Kidney (tissue), 14 donors: ENCODE results near the gene TLR2. TPM values are rescaled to one million over a fixed set of nuclear protein-coding genes. Genes with fewer than 3 reads are reported as not detected.

Experiments used
- DNase-seq, 5 donors: peaks; one replicate each; pipeline ENCODE4 v3.0.0-alpha.2; 2013 to 2020
- FAIRE-seq: peaks from 2 replicates; lab custom pipeline; 2012; peaks lifted over from hg19 to GRCh38; lab: Jason Lieb, UNC
- H3K27ac ChIP-seq, 2 donors: one replicate each; pipeline ENCODE4 v1.7.0; 2013; ENCODE audit warnings: low read depth in 2 of 2, low read length in 2 of 2, inconsistent platforms in 1 of 2
- H3K27me3 ChIP-seq: one replicate; pipeline ENCODE4 v1.7.1; 2013; ENCODE audit warnings: low read length, inconsistent platforms; ENCODE audit not compliant: control insufficient read depth, insufficient read depth
- H3K36me3 ChIP-seq, 3 donors: one replicate each; pipeline versions ENCODE4 v1.7.0 to v1.7.1; 2013; ENCODE audit warnings: low read length in 3 of 3, control low read depth in 1 of 3, inconsistent platforms in 1 of 3; ENCODE audit not compliant: insufficient read depth in 3 of 3, control insufficient read depth in 2 of 3
- H3K4me1 ChIP-seq, 3 donors: one replicate each; pipeline versions ENCODE4 v1.7.0 to v1.7.1; 2013; ENCODE audit warnings: low read length in 3 of 3, inconsistent platforms in 1 of 3, low read depth in 1 of 3; ENCODE audit not compliant: control insufficient read depth in 2 of 3, insufficient read depth in 2 of 3
- H3K4me3 ChIP-seq, 3 donors: one replicate each; pipeline versions ENCODE4 v1.7.0 to v1.8.1; 2013; ENCODE audit warnings: low read length in 3 of 3, control low read depth in 1 of 3, inconsistent platforms in 1 of 3
- H3K9ac ChIP-seq, 3 donors: one replicate each; pipeline versions ENCODE4 v1.7.0 to v1.7.1; 2013; ENCODE audit warnings: low read length in 3 of 3, control low read depth in 1 of 3, inconsistent platforms in 1 of 3
- H3K9me3 ChIP-seq, 3 donors: one replicate each; pipeline versions ENCODE4 v1.7.0 to v1.7.1; 2013; ENCODE audit warnings: low read length in 3 of 3, control low read depth in 1 of 3, inconsistent platforms in 1 of 3; ENCODE audit not compliant: control insufficient read depth in 2 of 3, insufficient read depth in 1 of 3
- intact Hi-C: fragments of 100-400 bp; cut with DNase I; formaldehyde crosslinking; loops from one replicate; pipeline ENCODE4 v1.11.1; 2022
- polyA plus RNA-seq: library from polyadenylated mRNA; stranded (reverse); fragments of 350-450 nt; fragmentation: Illumina TruSeq; extraction: RNeasy Lipid Tissue Mini Kit (QIAGEN cat#74804); gene quantifications from one replicate; pipeline ENCODE4 v1.2.3, GENCODE V29; 2014; ENCODE audit warnings: low read depth, low replicate concordance; ENCODE audit not compliant: insufficient read depth
- total RNA-seq: library from RNA; stranded (reverse); fragmentation: NEBNext Ultra II Directional; extraction: Animal tissue kit (Norgen Biotek cat#: 25700); gene quantifications from one replicate; pipeline ENCODE4 v1.2.1, GENCODE V29; 2021
- TF ChIP-seq, protein P1 (sequence below): IDR thresholded peaks from 3 replicates; pipeline ENCODE4 v1.5.1; 2012; ENCODE audit warnings: mild to moderate bottlenecking, moderate library complexity, borderline replicate concordance; ENCODE audit not compliant: insufficient read depth; ENCODE audit errors: extremely low read depth
- donor health status: control.
- donor health status: control.
- donor health status: control.
- donor health status: control.
- donor health status: control.
- donor health status: DM: yes; HTN: yes; CAD: no.
- donor health status: Normal renal cell carcinoma (clear cell type).

TLR2 gene
- total and polyA plus RNA-seq, 2 donors from 2014 or later, result 8.0 to 59.5 TPM

DNA sequence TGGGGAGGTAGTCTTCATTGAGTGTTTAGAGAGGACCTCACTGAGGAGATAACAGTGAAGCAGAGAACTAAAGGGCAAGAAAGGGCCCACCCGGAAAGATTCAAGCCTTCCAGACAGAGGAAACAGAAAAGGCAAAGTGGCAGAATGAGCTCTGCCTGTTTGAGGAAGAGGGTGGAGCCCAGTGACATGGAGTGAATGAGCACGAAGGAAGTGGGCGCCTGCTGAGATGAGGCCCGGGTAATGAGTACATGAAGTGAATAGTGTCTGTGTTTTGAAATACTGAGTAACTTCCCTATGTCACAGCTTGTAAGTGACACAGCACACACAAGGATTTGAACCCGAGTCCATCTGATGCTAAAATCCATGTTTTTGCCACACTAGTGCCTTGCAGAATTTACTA lies 32.5 kb upstream of the TLR2 start:
- H3K9ac ChIP-seq, result no peak overlapping the region
- H3K27me3 ChIP-seq, result no peaks in the 10 kb centered on the region
- DNase-seq (no peak), FAIRE-seq (no peak)
- intact Hi-C loops, result no loop called here
- no peaks in the 10 kb centered on the region for H3K36me3 ChIP-seq
- no peaks in the 10 kb centered on the region for H3K9me3 ChIP-seq
- H3K27ac ChIP-seq, result peak overlapping the region in 1 of 2 donors; percentile 59
- H3K4me3 ChIP-seq, result no peak overlapping the region
- TF ChIP-seq, protein P1, sequence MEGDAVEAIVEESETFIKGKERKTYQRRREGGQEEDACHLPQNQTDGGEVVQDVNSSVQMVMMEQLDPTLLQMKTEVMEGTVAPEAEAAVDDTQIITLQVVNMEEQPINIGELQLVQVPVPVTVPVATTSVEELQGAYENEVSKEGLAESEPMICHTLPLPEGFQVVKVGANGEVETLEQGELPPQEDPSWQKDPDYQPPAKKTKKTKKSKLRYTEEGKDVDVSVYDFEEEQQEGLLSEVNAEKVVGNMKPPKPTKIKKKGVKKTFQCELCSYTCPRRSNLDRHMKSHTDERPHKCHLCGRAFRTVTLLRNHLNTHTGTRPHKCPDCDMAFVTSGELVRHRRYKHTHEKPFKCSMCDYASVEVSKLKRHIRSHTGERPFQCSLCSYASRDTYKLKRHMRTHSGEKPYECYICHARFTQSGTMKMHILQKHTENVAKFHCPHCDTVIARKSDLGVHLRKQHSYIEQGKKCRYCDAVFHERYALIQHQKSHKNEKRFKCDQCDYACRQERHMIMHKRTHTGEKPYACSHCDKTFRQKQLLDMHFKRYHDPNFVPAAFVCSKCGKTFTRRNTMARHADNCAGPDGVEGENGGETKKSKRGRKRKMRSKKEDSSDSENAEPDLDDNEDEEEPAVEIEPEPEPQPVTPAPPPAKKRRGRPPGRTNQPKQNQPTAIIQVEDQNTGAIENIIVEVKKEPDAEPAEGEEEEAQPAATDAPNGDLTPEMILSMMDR, result no peak
- H3K4me1 ChIP-seq, result no peaks in the 10 kb centered on the region

GRCh38 chr4:153652051-153652784 lies 31.9 kb upstream of the TLR2 start:
- intact Hi-C loops, result no loop called here
- TF ChIP-seq, protein P1, result no peak
- Histone ChIP-seq H3K9ac (no peak overlapping the region), H3K4me3 (no peak overlapping the region), H3K4me1 (no peaks in the 10 kb centered on the region), H3K27me3 (no peaks in the 10 kb centered on the region), H3K36me3 (no peaks in the 10 kb centered on the region), H3K9me3 (no peaks in the 10 kb centered on the region), H3K27ac (peak overlapping the region in 1 of 2 donors; percentile 59)
- DNase-seq (no peak), FAIRE-seq (no peak)

DNA sequence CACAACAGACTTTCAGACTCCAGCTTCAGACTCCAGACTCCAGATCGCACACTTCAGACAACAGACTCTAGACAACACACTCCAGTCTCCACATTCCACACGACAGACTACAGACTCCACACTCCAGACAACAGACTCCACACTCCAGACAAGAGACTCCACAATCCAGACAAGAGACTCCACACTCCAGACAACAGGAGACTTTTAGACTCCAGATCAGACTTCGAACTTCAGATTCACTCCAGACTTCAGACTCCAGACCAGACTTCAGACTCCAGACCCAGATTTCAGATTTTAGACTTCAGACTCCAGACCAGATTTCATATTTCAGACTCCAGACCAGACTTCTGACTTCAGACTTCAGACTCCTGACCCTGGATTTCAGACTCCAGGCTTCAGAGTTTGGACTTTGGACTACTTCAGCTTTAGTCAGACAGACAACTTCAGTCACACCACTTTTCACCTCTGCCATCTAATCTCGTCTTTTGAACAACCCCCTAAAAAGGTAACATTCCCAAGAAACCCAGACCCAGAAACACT lies 29.0 kb upstream of the TLR2 start:
- Histone ChIP-seq H3K9me3 (no peaks in the 10 kb centered on the region), H3K9ac (no peak overlapping the region), H3K36me3 (no peaks in the 10 kb centered on the region), H3K4me3 (no peak overlapping the region), H3K27ac (no peak overlapping the region), H3K27me3 (no peaks in the 10 kb centered on the region), H3K4me1 (no peaks in the 10 kb centered on the region)
- DNase-seq (no peak), FAIRE-seq (no peak)
- intact Hi-C loops, result no loop called here
- TF ChIP-seq, protein P1, result no peak
